Fibroblast of skin of scalp (primary cell): ENCODE measurements around the gene TEX264.

Source experiments
- DNase-seq: peaks from one replicate; pipeline ENCODE4 v3.0.0-alpha.2; 2013

TEX264 gene

DNA sequence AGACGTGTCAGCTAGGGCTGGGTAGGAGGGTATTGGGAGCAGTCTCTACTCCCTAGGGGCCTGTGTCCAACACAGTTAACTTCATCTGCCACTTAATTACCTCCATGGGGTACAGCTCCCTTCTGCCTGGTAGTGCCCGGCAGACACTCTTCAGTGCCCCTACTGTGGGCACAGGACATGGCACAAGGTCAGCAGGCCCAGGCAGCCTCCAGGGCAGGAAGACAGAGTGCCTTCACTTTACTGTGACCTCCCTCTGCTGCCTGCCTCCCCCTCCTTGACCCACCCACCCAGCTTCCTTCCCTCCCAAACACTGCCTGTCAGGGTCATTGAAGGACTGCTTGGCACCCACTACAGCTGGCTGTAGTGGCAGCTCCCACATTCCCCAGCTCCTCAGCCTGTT lies 29.4 kb downstream of the TEX264 start:
- DNase-seq = no peak

DNA sequence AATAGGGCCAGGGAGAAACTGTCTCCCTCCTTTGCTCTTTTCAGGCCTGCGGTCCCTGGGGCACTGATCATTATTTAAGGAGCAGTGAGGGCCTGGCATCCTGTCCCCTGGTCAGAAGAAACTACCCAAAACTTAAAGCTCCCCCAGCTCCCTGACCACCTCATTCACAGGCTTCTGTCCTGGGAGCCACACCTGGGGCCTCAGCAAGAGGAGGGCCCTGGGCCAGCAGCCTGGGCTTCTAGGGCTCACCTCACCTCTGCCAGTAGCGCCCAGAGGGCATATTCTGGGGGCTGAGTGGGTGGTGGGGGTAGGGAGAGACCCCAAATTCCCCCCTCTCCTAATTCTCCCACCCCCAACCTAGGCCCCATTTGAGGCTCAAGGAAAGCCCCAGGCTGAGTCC lies 31.1 kb downstream of the TEX264 start:
- DNase-seq = no peak

DNA sequence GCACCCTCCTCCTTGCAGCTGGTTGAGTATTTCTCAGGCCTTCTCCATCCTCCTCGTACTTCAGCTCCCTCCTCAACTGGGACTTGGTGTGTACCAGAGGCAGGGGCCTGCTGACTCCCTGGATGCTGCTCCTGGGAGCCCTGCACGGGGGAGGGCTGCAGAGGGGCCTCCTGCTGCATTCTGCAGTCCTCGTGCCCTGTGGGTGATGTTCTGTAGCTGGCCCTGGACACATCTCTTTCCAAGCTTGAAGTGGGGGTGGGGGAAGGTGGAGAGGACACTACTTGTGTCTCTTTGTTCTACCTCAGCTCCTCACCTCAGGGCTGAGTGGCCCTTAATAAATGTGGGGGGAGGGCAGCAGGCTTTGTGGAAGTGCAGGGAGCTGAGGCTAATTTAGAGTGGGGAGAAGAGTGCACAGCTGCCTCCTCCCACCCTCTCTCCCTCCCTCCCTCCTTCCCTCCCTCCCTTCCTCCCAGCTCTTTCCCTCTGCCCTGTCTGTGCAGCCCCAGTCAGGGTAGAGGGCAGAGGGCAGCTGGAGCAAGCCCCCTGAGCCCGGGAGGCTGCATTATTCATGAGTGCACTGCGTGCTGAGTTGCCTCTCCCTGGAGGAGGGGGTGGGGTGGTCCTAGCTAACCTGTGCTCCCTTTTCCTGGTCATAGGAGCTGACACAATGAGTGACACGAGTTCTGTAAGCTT lies 32.2 kb downstream of the TEX264 start:
- DNase-seq = no peak

DNA sequence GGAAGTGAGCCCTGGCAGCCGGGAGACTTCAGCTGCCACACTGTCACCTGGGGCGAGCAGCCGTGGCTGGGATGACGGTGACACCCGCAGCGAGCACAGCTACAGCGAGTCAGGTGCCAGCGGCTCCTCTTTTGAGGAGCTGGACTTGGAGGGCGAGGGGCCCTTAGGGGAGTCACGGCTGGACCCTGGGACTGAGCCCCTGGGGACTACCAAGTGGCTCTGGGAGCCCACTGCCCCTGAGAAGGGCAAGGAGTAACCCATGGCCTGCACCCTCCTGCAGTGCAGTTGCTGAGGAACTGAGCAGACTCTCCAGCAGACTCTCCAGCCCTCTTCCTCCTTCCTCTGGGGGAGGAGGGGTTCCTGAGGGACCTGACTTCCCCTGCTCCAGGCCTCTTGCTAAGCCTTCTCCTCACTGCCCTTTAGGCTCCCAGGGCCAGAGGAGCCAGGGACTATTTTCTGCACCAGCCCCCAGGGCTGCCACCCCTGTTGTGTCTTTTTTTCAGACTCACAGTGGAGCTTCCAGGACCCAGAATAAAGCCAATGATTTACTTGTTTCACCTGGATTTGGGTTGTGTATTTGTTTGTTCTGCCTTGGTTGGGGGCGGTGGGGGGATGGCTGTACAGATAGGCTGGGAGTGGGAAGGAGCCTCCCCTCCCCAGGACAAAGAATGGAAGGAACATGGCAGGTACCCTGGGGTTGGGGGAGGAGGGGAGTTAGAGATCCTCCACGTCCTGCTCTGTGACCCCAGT lies 32.9 kb downstream of the TEX264 start:
- no peak for DNase-seq

DNA sequence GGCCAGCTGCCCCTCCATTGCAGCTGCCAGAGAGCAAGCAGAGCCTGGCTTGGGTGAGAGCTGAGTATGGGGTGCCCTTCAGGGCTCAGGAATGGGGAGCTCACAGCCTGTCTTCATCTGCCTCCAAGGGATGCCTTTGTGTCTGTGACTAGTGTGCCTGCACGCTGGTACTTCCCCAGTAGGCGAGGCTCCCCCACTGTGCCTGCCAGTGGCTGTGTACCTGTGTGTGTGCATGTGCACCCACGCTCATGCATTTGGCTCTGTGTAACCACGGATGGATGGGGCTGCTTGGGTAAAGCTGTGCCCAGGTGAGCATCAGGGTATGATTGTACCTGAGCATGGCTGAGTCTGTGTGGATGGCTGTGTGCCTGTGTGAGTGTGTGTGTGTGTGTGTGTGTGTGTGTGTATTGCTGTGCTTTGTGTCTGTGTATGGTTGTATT lies 33.5 kb downstream of the TEX264 start:
- DNase-seq = no peak

DNA sequence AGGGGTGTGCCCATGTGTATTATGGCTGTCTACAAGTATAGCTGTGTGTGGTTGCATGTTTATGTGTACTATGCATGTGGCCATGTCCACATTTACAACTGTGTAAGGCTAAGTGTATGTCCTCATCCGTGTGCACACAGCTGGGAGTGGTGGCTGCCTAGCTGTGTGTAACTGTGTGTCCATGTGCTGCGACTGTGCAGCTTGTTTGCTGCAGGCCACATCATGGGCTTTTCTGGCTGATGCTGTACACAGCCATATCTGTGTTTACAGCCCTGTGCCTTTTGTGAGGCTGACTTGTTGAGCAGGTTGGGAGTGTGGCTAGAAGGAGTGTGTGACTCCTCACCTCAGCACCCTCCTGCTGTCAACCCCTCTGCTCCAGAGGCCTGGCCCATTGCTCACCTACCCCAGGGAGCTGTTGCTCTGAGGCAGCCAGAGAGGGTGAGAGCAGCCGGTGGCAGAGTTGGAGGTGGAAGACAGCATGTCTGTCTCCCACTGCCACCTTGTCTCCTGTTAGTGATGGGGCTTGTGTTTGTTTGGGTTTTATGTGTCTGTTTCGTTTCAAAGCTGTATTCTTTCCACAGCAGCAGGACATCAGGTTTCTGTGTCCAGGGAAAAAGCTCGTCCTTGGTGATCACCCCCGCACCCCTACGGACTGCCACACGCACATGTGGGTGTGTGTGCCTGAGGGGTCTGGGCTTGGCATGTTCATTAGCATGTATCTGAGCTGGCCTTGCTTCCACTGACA lies 34.4 kb downstream of the TEX264 start:
- no peak for DNase-seq

DNA sequence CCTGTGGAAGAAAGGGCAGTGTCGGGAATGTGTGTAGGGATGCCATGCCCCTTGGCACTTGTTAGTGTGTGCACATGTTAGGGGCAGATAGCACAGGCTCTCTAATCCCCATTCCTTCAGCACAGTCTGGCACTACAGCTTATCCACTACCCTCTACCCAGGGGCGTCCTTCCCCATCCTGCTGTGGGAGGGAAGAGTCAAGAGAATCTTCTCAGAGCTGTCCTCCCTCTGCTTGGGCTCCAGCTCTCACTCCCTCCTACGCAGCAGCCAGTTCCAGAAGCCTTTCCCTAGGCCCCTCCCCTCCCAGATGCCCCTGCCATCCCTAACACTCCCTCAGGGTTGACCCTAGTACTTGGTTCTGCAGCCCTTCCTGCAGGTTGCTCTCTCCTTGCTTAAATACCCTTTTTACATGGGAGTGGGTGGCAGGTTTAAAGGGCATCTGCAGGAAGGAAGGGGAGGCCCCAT lies 35.0 kb downstream of the TEX264 start:
- DNase-seq = no peak

DNA sequence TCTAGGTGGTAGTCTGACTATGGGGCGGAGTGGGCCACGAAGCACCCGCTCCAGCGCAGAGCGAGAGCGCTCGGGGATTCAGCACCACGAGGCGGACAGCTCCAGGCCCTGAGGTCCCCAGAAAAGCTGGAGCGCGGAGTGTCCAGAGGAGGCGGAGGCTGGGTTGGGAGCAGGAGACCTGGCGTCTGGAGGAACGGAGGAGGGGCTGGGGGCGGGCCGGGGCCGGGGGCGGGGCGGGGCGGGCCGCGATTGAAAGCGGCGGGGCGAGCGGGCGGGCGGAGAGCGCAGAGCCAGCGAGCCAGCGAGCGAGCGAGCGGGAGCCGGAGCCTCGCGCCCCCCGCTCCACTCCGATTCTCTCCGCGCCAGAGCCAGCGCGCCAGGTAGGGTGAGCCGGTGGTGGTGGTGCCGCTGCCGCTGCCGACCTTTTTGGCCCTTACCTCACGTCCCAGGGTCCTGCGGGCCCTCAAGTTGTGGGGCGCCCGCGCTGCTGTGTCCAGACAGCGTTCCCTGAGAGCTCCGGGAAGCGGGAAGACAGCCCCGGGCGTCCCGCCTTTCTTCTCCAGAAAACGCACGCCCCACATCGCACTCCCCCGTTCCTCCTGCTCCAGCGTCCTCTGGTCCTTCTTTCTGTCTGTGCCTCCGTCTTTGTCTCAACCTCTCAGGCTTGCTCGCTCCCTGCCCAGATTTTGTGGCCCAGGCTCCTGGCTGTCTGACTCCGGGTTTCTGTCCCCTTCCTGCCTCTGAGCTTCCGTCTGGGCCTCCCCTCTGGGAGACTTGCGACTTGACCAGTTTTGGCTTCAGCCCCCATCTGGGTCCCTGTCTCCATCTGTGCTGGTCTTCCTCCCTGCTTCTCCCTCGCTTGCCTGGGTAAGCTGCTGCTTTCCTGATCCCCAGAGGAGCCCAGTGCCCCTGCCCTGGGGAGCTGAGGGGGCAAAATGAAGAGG lies 36.0 kb downstream of the TEX264 start, which contains the start of gene GRM2:
Gene GRM2, plus strand, starts transcription at position 281 of the 944 bp plus-strand sequence. CDS start 1,916 bp downstream, outside the sequence.
- peak; percentile 83 for DNase-seq

DNA sequence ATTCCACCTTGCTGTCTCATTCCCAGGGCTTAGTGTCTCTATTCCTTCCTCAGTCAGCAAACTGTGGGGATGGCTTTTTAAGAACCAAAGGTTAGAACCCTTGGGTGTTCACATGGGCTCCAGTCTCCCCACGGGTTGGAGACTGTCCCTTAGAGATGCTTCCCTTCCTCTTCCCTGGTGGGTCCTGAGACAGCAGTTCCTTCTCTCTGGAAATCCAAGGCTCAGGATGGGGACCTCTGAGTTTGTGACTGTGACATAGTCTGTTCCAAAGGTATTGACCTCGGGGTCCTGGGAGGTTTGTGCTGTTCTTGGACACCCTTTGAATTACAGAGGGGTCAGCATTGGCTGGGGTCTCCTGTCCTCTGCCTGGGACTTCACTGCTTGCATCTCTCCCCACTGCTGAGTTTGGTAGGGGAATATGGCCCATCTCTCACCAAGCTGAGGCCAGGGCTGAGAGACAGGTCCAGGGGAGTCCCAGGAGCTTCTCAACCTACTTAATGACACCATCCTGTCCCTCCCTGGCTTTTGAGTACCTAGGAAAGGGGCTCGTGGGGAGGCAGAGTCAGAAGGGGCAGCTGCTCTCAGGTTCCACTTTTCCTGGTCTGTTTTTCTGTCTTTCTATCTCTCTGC lies 37.3 kb downstream of the TEX264 start:
- no peak for DNase-seq

DNA sequence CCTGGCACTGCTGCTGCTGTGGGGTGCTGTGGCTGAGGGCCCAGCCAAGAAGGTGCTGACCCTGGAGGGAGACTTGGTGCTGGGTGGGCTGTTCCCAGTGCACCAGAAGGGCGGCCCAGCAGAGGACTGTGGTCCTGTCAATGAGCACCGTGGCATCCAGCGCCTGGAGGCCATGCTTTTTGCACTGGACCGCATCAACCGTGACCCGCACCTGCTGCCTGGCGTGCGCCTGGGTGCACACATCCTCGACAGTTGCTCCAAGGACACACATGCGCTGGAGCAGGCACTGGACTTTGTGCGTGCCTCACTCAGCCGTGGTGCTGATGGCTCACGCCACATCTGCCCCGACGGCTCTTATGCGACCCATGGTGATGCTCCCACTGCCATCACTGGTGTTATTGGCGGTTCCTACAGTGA lies 38.0 kb downstream of the TEX264 start:
- no peak for DNase-seq

DNA sequence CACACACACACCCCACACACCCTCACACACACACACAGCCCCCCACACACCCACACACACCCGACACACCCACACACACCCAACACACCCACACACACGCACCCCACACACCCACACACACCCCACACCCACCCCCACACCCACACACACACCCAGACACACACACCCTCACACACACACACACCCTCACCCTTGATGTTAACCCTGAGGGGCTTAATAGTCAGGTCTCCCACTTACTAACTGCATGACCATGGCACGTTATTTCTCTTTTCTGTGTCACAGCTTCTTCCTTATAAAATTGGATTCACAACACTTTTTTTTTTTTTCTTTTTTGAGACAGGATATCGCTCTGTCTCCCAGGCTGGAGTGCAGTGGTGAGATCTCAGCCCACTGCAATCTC lies 38.6 kb downstream of the TEX264 start:
- DNase-seq = no peak

DNA sequence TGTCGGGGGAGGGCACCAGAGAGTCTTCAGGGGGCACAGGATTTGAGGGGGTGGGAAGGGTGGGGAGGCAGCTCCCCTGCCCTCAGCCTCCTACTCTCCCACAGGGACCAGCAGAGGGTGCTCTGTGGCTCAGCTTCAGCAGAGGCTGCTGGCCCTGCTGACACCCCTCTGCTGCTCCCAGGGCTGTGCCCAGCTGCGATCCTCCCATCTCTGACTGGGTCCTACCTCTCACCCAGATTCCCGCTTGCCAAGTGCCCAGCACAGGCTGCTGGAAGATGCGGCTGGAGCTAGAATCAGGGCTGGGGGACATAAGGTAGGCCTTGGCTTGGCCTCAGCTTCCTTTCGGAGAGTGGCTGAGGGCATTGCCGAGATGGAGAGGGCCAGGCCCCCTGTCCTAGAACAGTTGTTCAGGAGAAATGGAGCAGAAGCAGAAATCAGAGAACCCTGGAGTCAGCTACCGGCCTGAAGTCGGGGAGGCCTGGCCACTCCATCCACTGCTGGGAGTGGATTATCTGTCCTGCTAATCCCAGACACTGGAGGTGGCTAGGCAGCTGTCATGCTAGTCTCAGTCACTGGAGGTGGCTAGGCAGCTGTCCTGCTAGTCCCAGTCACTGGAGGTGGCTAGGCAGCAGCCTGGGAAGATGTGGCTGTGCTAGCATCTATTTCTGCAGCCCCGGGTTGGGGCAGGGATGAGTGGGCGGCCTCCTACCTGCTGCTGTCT lies 39.7 kb downstream of the TEX264 start:
- DNase-seq = no peak

DNA sequence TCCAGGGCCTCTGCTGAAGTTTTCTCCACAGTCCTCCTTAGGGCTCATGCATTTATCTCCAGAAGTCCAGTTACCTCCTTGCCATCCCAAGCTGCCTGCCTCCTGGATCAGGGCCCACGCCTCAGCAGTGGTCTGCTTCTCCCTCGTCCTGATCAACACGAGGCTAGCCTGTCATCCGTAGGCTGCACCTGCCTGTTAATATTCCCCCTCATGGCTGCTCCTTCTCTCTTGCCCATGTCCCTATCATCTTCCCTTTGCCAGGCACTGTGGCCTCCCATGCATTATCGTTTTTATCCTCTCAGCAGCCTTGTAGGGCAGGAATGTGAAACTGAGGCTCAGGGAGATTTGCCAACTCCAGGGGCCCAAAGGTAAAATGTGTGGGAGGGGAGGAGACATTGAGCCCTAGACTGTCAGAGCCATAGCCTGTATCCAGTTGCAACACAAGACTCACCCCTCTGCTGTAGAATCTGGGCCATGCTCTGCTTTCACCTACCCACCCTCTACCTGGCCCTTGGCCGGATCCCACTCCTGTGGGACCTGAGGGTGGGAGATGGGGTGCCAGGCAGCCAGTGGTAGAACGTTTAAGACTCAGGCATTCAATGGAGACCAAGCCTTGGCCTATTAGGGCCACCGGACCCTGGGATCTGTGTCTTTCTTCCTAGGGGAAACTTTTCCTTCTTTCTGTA lies 40.4 kb downstream of the TEX264 start:
- DNase-seq = no peak

DNA sequence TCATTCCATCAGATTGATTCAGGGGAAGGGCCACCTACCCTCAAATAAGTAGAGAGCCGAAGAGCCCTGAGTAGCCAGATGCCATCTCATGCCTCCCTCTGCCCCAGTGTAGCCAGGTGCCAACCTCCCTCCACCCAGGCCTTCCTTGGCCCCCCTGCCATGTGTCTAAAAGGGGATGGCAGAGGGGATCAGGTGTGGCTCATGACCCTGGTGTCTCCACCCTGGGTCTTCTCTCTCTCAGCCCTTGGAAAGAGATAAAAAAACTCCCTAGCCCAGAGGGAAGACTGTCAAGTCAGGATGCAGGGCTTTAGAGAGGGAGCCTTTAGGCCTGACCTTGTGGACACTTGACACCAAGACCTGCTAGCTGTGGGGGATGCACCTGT lies 41.0 kb downstream of the TEX264 start:
- no peak for DNase-seq

DNA sequence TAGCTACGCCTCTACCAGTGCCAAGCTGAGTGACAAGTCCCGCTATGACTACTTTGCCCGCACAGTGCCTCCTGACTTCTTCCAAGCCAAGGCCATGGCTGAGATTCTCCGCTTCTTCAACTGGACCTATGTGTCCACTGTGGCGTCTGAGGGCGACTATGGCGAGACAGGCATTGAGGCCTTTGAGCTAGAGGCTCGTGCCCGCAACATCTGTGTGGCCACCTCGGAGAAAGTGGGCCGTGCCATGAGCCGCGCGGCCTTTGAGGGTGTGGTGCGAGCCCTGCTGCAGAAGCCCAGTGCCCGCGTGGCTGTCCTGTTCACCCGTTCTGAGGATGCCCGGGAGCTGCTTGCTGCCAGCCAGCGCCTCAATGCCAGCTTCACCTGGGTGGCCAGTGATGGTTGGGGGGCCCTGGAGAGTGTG lies 41.5 kb downstream of the TEX264 start:
- no peak for DNase-seq

DNA sequence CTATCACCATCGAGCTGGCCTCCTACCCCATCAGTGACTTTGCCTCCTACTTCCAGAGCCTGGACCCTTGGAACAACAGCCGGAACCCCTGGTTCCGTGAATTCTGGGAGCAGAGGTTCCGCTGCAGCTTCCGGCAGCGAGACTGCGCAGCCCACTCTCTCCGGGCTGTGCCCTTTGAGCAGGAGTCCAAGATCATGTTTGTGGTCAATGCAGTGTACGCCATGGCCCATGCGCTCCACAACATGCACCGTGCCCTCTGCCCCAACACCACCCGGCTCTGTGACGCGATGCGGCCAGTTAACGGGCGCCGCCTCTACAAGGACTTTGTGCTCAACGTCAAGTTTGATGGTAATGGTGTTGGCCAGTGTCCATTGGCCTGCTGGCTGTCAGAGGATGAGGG lies 41.9 kb downstream of the TEX264 start:
- no peak for DNase-seq

DNA sequence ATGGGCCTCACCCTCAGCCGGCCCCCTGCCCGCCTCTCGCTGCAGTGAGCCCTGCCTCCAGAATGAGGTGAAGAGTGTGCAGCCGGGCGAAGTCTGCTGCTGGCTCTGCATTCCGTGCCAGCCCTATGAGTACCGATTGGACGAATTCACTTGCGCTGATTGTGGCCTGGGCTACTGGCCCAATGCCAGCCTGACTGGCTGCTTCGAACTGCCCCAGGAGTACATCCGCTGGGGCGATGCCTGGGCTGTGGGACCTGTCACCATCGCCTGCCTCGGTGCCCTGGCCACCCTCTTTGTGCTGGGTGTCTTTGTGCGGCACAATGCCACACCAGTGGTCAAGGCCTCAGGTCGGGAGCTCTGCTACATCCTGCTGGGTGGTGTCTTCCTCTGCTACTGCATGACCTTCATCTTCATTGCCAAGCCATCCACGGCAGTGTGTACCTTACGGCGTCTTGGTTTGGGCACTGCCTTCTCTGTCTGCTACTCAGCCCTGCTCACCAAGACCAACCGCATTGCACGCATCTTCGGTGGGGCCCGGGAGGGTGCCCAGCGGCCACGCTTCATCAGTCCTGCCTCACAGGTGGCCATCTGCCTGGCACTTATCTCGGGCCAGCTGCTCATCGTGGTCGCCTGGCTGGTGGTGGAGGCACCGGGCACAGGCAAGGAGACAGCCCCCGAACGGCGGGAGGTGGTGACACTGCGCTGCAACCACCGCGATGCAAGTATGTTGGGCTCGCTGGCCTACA lies 44.4 kb downstream of the TEX264 start:
- DNase-seq = no peak

DNA sequence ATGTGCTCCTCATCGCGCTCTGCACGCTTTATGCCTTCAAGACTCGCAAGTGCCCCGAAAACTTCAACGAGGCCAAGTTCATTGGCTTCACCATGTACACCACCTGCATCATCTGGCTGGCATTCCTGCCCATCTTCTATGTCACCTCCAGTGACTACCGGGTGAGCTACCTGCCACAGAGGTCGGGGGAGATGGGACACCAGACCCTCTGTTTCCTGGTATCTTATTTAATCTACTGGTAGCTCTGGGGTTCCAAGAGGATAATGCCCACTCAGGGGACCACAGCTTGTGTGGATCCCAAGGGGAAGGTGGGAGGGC lies 44.9 kb downstream of the TEX264 start:
- DNase-seq = no peak

DNA sequence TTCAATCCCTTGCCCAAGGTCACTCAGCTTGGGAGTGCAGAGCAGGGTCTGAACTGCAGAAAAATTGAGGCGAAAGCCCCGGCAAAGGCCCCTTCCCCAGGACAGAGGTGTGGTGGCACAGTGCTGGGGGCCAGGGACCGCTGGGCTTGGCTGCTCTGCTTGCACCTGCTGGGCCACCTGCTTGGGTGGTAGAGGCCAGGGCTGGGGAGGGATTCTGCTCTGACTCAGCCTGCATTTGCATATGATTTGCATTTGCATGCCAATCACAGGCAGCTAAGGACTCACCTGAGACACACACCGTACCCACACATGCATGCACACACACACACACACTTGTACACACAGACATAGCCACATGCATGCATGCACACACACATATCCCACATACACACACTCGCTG lies 45.8 kb downstream of the TEX264 start:
- DNase-seq = no peak

DNA sequence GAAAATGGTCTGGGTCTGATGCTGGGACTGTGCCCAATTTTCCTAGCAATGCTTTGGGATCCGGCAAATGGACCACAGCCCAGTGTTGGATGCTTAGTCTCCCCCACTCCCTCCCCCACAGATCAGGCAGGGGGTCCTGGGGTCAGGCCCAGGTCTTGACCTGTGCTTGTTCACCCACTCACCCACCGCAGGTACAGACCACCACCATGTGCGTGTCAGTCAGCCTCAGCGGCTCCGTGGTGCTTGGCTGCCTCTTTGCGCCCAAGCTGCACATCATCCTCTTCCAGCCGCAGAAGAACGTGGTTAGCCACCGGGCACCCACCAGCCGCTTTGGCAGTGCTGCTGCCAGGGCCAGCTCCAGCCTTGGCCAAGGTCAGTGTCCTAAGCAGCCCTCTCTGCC lies 46.4 kb downstream of the TEX264 start:
- no peak for DNase-seq
